H1 (cell line): ENCODE results near the gene YARS1. TPM values are rescaled to one million over a fixed set of nuclear protein-coding genes. Genes with fewer than 3 reads are reported as not detected.

Source experiments
- ASH2L ChIP-seq: fragments of 200-600, 300-600 bp; sonication (generic); IDR thresholded peaks from one replicate; pipeline ENCODE4 v1.7.1; 2017; ENCODE audit warnings: low read length
- CTBP2 ChIP-seq: IDR thresholded peaks from 2 replicates; pipeline ENCODE4 v1.7.0; 2011; ENCODE audit warnings: borderline replicate concordance, mild to moderate bottlenecking, moderate library complexity, mixed read lengths, low read length; ENCODE audit not compliant: insufficient read depth, insufficient read length
- EP300 ChIP-seq, 2 experiments: IDR thresholded peaks; 1 replicate in 1 of 2; 2 replicates in 1 of 2; pipeline ENCODE4 v1.6.1; 2011 to 2012; ENCODE audit warnings: low read depth in 2 of 2, low read length in 2 of 2, mild to moderate bottlenecking in 2 of 2, borderline replicate concordance in 1 of 2, inconsistent platforms in 1 of 2, moderate library complexity in 1 of 2
- HDAC2 ChIP-seq, 2 experiments: fragments of 300-600 bp in 1 of 2; sonication (generic) in 1 of 2; IDR thresholded peaks; 2 replicates each; pipeline ENCODE4 v1.6.1; 2011 to 2012; ENCODE audit warnings: low read depth in 2 of 2, low read length in 2 of 2, mild to moderate bottlenecking in 2 of 2, moderate library complexity in 2 of 2, borderline replicate concordance in 1 of 2, inconsistent platforms in 1 of 2
- polyA plus RNA-seq, 7 experiments: library from polyadenylated mRNA; depleted of rRNA in 3 of 7; stranded (reverse) in 5 of 7; unstranded in 2 of 7; fragments of >200 nt in 5 of 7; fragments of 200-250 nt in 2 of 7; gene quantifications; 1 replicate in 5 of 7; 2 replicates in 1 of 7; 4 replicates in 1 of 7; pipeline versions ENCODE4 v1.2.1 to v1.2.3, GENCODE V29; 2011 to 2013; ENCODE audit warnings: missing spikeins in 2 of 7, mixed read lengths in 2 of 7
- total RNA-seq: library from RNA; stranded (reverse); fragmentation: NEBNext Ultra II Directional; extraction: Animal tissue kit (Norgen Biotek cat#: 25700); gene quantifications from 2 replicates; pipeline ENCODE4 v1.2.1, GENCODE V29; 2021

YARS1 gene
- total and polyA plus RNA-seq, 2 of the 8 experiments (the other 6 are each of a cell fraction or from before 2014, with no cell fraction given): 47.1 to 226 TPM

- no peak for TF ChIP-seq ASH2L
- no peak for TF ChIP-seq CTBP2
- no peak for TF ChIP-seq EP300 (IDR thresholded peaks at IDR 0.05; ENCODE audit: borderline replicate concordance in 1 of 2, low read depth in 2 of 2, low read length in 2 of 2)
- no peak for TF ChIP-seq HDAC2 (IDR thresholded peaks at IDR 0.05; ENCODE audit: borderline replicate concordance in 1 of 2, low read depth in 2 of 2, low read length in 2 of 2)
Observed at GRCh38 chr1:32757213-32757895, 59.8 kb downstream of the YARS1 start (continued).
